ENCODE data around the gene CHD9.

CHD9 gene

GRCh38 chr16:53090591-53091411 lies 36.0 kb downstream of the CHD9 start:
- no peak overlapping the region for H3K27ac ChIP-seq (ENCODE audit: low read depth, low read length)
- H2AFZ ChIP-seq (ENCODE audit: low read depth, low read length, severe bottlenecking): no peak overlapping the region
- no peak for TF ChIP-seq EZH2phosphoT487 (conservative IDR thresholded peaks at IDR 0.05; ENCODE audit: low read length)
- TF ChIP-seq CTCF (IDR thresholded peaks at IDR 0.05; ENCODE audit: insufficient read depth, low read length, poor library complexity, severe bottlenecking): no peak
- no peaks in the 10 kb centered on the region for H3K27me3 ChIP-seq (ENCODE audit: low read length)
- H4K20me1 ChIP-seq (ENCODE audit: low read depth, low read length): no peaks in the 10 kb centered on the region
- no peaks in the 10 kb centered on the region for H3K9me3 ChIP-seq (ENCODE audit: insufficient read depth, low read length)
- no peaks in the 10 kb centered on the region for H3K36me3 ChIP-seq (ENCODE audit: low read length)
- peaks cover 10% of the 10 kb centered on the region for H3K79me2 ChIP-seq (ENCODE audit: insufficient read depth, low read length)
- no peaks in the 10 kb centered on the region for H3F3A ChIP-seq (ENCODE audit: insufficient read depth)
- no peak overlapping the region for H3K9ac ChIP-seq (ENCODE audit: low read length)
- H3K9me2 ChIP-seq (replicated peaks; ENCODE audit: insufficient read depth, low read length): no peaks in the 10 kb centered on the region
- H3K4me3 ChIP-seq (ENCODE audit: insufficient read depth, low read length, poor library complexity, severe bottlenecking): no peak overlapping the region
- no peak overlapping the region for H3K4me2 ChIP-seq (ENCODE audit: low read depth, low read length, poor library complexity, severe bottlenecking)

- H3K9me3 ChIP-seq (ENCODE audit: insufficient read depth, low read length): no peaks in the 10 kb centered on the region
- no peaks in the 10 kb centered on the region for H4K20me1 ChIP-seq (ENCODE audit: low read depth, low read length)
- no peak overlapping the region for H3K4me3 ChIP-seq (ENCODE audit: insufficient read depth, low read length, poor library complexity, severe bottlenecking)
- H3K79me2 ChIP-seq (ENCODE audit: insufficient read depth, low read length): peaks cover 15% of the 10 kb centered on the region
- H3K9ac ChIP-seq (ENCODE audit: low read length): no peak overlapping the region
- H3K4me2 ChIP-seq (ENCODE audit: low read depth, low read length, poor library complexity, severe bottlenecking): no peak overlapping the region
- no peak overlapping the region for H3K27ac ChIP-seq (ENCODE audit: low read depth, low read length)
- H3K9me2 ChIP-seq (replicated peaks; ENCODE audit: insufficient read depth, low read length): no peaks in the 10 kb centered on the region
- no peaks in the 10 kb centered on the region for H3K36me3 ChIP-seq (ENCODE audit: low read length)
- H3F3A ChIP-seq (ENCODE audit: insufficient read depth): no peaks in the 10 kb centered on the region
- TF ChIP-seq EZH2phosphoT487 (conservative IDR thresholded peaks at IDR 0.05; ENCODE audit: low read length) (no peak), CTCF (IDR thresholded peaks at IDR 0.05; ENCODE audit: insufficient read depth, low read length, poor library complexity, severe bottlenecking) (no peak)
- no peak overlapping the region for H2AFZ ChIP-seq (ENCODE audit: low read depth, low read length, severe bottlenecking)
- H3K27me3 ChIP-seq (ENCODE audit: low read length): no peaks in the 10 kb centered on the region
Observed at GRCh38 chr16:53091466-53092211, 36.8 kb downstream of the CHD9 start.

GRCh38 chr16:53092284-53092683 lies 37.5 kb downstream of the CHD9 start:
- no peaks in the 10 kb centered on the region for H4K20me1 ChIP-seq (ENCODE audit: low read depth, low read length)
- peaks cover 21% of the 10 kb centered on the region for H3K79me2 ChIP-seq (ENCODE audit: insufficient read depth, low read length)
- no peak overlapping the region for H3K27ac ChIP-seq (ENCODE audit: low read depth, low read length)
- H3K9me3 ChIP-seq (ENCODE audit: insufficient read depth, low read length): no peaks in the 10 kb centered on the region
- no peak overlapping the region for H3K9ac ChIP-seq (ENCODE audit: low read length)
- no peaks in the 10 kb centered on the region for H3K9me2 ChIP-seq (replicated peaks; ENCODE audit: insufficient read depth, low read length)
- no peak overlapping the region for H3K4me2 ChIP-seq (ENCODE audit: low read depth, low read length, poor library complexity, severe bottlenecking)
- TF ChIP-seq CTCF (IDR thresholded peaks at IDR 0.05; ENCODE audit: insufficient read depth, low read length, poor library complexity, severe bottlenecking) (no peak), EZH2phosphoT487 (conservative IDR thresholded peaks at IDR 0.05; ENCODE audit: low read length) (no peak)
- no peaks in the 10 kb centered on the region for H3K36me3 ChIP-seq (ENCODE audit: low read length)
- no peaks in the 10 kb centered on the region for H3F3A ChIP-seq (ENCODE audit: insufficient read depth)
- H3K4me3 ChIP-seq (ENCODE audit: insufficient read depth, low read length, poor library complexity, severe bottlenecking): no peak overlapping the region
- H2AFZ ChIP-seq (ENCODE audit: low read depth, low read length, severe bottlenecking): no peak overlapping the region
- H3K27me3 ChIP-seq (ENCODE audit: low read length): no peaks in the 10 kb centered on the region
